Measurements from ENCODE around the gene HPS4. TPM values are rescaled to one million over a fixed set of nuclear protein-coding genes. Genes with fewer than 3 reads are reported as not detected.

The HPS4 gene
- total RNA-seq, 1 donor from 2014 or later: 35.3 TPM

- H3K4me3 ChIP-seq (ENCODE audit: low read depth, low read length): no peak overlapping the region
- TF ChIP-seq CTCF (conservative IDR thresholded peaks at IDR 0.05; ENCODE audit: low read depth, low read length): no peak
- DNase-seq (ENCODE audit: low read depth): no peak
These were observed 21.5 kb downstream of the HPS4 start for GRCh38 chr22:26462051-26462450.

GRCh38 chr22:26461188-26461810 is 22.3 kb downstream of the HPS4 start:
- peak; percentile 91 for TF ChIP-seq CTCF (conservative IDR thresholded peaks at IDR 0.05; ENCODE audit: low read depth, low read length)
- DNase-seq (ENCODE audit: low read depth): no peak
- no peak overlapping the region for H3K4me3 ChIP-seq (ENCODE audit: low read depth, low read length)

GRCh38 chr22:26460202-26460601 is 23.4 kb downstream of the HPS4 start:
- no peak for TF ChIP-seq CTCF (conservative IDR thresholded peaks at IDR 0.05; ENCODE audit: low read depth, low read length)
- H3K4me3 ChIP-seq (ENCODE audit: low read depth, low read length): no peak overlapping the region
- DNase-seq (ENCODE audit: low read depth): no peak

- H3K4me3 ChIP-seq (ENCODE audit: low read depth, low read length): no peak overlapping the region
- DNase-seq (ENCODE audit: low read depth): no peak
- TF ChIP-seq CTCF (conservative IDR thresholded peaks at IDR 0.05; ENCODE audit: low read depth, low read length): no peak
These were observed 25.8 kb downstream of the HPS4 start for GRCh38 chr22:26457661-26458272.

- H3K4me3 ChIP-seq (ENCODE audit: low read depth, low read length): no peak overlapping the region
- DNase-seq (ENCODE audit: low read depth): no peak
- TF ChIP-seq CTCF (conservative IDR thresholded peaks at IDR 0.05; ENCODE audit: low read depth, low read length): no peak
These were observed 29.6 kb downstream of the HPS4 start for GRCh38 chr22:26453812-26454500.

- no peak for TF ChIP-seq CTCF (conservative IDR thresholded peaks at IDR 0.05; ENCODE audit: low read depth, low read length)
- no peak for DNase-seq (ENCODE audit: low read depth)
- no peak overlapping the region for H3K4me3 ChIP-seq (ENCODE audit: low read depth, low read length)
These were observed 30.4 kb downstream of the HPS4 start for GRCh38 chr22:26453216-26453615.
